ENCODE results near the gene SLC25A5.
"Not testable (repeated sequence)": the region's sequence is repeated elsewhere in the genome, so short reads cannot be mapped to it uniquely, and the experiment has no call there.

SLC25A5 gene

DNA sequence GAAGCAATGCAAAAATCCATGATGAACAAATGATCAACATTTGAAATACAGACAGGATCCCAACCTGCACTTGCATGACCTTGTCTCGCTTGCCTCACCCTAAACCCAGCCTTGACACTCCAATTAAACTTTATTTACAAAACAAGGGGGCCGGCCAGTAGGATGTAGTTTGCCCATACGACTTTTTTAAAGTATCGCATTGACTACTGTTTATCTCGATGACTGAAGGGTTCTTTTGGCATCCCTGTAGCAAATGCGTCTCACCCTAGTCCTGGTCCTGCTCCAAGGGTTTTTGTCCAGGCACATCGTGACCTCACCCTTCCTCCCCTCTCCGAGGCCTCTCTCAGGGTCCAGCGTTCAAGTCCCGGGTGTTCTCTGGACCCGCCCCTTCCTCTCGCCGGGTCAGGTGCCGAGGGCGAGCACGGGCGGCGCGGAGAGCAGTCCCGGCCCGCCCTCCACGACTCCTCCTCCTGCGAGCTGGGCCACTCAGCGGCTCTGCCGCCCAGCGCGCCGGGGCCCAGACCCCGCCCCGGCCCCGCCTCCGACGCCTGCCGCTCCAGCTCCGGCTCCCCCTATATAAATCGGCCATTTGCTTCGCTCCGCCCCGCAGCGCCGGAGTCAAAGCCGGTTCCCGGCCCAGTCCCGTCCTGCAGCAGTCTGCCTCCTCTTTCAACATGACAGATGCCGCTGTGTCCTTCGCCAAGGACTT is at the start of gene SLC25A5:
TSS of gene SLC25A5 (plus strand) at position 603 of the 709 bp plus-strand sequence. CDS start at position 675, 72 bp downstream.
- peak; percentile 82 for DNase-seq (ENCODE audit: low spot score)

DNA sequence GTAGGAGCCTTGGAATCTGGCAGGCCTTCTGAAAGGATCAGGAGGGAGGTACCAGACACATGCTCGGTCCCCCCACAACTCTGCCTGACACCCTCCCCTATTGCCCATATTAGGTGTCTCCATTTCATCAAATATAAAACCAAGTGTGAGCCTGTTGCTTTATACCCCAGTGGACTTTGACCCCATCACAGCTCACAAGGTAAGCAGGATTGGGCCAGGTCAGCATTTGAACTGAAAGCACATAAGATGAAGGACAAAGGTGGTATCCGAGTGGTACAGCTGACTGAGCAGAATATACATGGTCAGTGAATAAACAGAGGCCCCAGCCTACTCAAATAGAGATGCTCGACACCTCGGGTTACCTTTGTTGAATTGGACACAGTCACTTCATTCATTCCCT is 49.1 kb upstream of the SLC25A5 start:
- no peak for DNase-seq (ENCODE audit: low spot score)

DNA sequence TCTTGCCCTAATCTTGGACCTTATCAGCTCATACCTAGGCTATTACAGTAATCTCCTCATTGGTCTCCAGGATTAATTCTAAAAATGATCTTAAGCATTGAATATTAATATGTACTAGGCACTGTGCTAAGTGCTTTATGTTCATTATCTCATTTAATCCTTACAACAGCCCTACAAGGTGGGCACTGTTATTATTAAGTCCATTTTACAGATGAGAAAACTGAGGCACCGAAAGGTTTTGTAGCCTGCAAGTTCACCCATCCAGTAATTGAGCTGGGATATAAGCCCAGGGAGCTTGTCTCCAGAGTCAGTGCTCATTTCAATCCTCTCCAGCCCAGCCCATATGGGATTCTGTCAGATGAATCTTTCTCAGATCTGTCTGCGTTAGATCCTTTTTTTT is 48.3 kb upstream of the SLC25A5 start:
- no peak for DNase-seq (ENCODE audit: low spot score)

DNA sequence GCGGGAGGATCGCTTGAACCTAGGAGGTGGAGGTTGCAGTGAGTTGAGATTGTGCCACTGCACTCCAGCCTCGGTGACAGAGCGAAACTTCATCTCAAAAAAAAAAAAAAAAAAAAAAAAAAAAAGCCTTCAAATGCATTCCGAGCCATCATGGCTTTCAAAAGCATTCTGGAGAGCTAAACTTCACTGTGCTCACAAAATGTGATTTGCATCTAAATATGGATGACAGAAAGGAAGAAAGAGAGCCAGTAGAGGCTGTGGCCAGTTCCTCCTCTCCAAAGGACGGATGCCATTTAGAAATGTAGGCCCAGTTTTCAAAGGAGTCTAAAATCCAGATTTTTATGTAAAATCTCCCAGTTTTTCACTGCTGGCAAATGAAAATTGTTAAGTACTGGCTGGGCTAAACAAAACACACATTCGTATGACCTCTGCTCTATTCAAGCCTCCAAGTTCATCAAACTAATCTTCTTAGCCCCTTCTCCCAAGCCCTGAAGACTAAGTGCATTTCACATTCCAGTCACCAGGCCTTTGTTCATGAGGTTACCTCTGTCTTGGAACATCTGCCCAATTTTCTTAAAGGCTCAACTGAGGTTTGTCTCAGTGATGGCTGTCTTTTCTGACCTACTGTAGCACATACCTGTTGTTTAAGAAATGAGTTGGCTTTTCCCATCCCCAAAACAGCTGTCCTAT is 47.1 kb upstream of the SLC25A5 start:
- no peak for DNase-seq (ENCODE audit: low spot score)

DNA sequence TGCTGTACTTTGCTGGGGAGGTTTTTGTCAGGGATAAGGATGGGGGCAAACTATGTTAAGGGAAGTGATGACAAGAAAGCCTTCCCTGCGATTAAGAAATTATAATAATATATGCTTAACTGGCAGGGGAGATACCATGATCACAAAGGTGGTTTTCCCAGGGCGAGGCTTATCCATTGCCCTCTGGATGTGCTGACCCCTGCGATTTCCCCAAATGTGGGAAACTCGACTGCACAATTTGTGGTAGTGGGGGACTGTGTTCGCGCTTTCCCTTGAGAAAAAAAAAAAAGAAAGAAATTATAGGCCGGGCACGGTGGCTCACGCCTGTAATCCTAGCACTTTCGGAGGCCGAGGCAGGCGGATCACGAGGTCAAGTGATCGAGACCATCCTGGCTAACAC is 44.6 kb upstream of the SLC25A5 start:
- DNase-seq (ENCODE audit: low spot score): no peak

DNA sequence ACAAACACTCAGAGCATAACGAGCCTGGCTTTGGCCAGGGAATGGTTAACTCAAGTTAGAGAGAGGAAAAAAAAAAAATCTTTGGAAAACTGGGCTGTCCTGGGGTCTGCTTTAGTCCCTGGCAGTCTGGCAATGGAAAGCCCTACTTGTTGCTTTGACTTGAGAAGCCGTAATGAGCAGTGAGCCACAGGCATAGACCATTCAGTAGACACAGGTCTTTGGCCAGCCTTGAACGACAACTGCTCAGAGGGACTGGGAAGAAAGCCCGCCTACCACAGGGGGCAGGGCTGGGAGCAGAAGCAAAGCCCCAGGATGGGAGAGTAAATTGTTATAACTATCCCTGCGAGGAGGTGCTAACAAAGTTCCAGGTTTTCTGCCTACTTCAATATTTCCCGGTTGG is 43.2 kb upstream of the SLC25A5 start:
- no peak for DNase-seq (ENCODE audit: low spot score)

DNA sequence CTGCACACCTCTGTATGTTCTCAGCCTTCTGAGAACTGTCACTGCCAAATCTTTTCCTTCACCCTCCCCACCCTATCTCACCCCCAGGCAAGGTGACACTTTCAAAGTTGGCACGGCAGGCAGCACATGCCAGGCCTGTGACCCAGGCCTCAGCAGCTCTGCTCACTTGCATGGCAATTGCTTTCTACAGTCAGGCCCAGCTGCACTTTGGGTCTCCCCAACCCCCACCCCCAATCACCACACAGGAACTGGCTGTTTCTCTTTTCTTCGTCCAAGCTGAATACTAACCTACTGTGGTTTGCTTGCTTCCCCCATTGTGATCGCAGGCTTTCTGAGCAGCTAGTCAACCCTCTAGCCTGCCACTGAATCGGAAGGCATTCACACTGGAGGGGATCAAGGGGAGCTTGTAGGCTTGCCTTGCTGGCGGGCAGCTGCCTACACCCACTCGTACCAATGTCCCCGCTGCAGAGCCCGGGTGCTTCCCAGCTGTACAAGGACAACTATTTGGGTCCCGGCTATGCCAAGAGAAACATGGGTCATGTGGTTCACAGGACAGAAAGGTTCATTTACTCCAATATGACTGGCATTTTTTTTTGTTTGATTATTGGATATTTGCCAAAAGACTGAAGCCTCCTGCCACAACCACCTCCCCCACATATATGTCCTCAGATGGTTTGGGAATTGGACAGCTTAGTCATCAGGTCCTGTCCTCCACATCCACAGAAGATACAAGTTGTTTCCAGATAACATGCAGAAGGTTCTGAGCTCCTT is 41.0 kb upstream of the SLC25A5 start:
- DNase-seq (ENCODE audit: low spot score): no peak

DNA sequence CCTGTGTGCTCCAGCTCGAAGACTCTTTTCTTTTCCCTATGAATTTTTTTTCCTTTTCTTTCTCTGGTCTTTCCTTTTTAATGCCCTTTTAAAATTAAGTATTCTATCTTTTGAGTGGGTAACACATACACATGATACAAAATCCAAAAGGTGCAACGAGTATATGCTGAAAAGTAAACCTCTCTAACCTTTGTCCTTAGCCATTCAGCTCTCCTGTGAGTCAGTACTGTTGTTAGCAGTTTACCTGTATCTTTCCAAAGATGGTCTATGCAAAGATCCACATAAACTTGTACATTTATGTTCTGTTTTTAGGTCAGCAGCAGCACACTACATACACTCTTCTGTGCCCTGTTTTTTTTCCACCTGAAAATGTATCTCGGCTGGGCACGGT is 40.5 kb upstream of the SLC25A5 start:
- DNase-seq (ENCODE audit: low spot score): no peak

DNA sequence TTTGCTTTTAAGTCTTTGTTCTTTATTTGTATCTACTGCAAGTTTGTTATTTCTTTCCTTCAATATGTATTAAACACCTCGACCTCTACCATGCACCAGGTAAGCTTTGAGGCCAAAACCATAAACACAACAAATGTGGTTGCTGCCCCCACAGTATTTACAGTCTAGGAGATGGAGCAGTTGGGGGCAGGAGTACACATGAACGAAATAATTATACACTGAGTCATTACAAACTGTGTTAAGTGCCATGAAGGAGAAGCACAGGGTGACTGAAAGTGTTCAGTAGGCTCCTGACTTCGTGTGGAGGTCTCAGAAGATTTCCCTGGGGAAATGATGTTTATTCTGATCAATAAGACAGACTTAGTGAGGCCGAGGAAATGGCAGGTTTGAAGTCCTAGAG is 38.8 kb upstream of the SLC25A5 start:
- no peak for DNase-seq (ENCODE audit: low spot score)

DNA sequence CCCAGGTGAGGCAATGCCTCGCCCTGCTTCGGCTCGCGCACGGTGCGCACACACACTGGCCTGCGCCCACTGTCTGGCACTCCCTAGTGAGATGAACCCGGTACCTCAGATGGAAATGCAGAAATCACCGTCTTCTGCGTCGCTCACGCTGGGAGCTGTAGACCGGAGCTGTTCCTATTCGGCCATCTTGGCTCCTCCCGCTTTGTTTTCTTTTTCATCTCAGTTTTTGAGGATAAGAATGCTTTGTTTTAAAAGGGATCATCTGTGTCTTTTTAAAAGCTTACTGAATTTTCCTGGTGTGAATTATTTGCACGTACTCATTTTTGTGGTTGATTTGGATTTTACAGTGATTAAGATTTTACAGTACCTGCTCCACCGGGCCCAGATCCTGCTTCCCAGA is 26.9 kb upstream of the SLC25A5 start:
- DNase-seq (ENCODE audit: low spot score): not testable (repeated sequence)

DNA sequence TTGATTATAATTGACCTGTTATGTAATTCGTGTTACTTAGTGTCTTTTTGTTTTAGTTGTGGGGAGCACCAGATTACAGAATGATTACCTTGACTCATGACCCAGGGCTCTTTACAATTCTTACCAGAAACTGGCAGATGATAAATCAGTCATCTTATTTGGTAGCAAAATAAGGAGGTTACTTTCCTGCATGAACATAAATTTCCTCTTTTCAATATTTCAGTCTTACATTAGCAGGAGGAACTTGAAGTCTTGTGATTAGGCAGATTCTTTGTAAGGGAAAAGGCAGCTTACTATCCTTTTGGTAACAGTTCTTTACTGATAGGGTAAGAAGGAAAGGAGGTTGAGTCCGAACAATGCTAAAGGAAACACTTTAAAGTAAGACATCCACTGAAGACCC is 26.0 kb upstream of the SLC25A5 start:
- DNase-seq (ENCODE audit: low spot score): no peak

DNA sequence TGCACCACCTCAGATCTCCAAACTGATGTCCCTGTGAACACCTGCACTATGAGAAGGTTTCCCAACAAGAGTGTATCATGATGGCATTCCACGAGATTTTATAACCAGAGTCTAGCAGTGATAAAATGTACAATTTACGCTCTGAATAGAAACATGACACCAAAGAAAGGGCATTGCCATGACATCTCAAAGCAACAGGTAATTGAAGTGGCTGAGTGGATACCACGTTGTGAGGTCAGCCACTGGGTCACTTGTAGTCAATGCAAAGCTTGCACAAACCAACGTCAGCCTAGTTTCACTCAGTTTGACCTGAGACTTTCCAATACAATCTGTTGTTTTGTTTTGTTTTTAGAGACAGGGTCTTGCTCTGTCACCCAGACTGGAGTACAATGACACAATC is 15.0 kb upstream of the SLC25A5 start:
- no peak for DNase-seq (ENCODE audit: low spot score)

DNA sequence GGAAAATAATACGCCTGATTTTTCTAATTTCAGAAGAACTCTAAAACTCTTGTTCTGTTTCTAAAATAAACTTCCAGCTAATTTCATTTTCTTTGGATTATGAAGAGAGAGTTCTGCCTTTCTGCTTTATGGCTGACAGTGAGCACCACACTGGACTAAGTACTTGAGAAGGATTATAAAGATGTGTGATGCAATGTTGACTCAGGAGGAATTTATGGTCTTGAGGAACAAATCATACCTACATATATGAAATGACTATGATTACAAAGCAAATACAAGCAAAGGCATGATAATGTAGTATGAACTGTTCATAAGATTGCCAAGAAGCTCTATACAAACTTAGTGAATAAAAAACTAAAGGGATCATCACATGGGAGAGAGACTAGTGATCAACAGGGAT is 13.0 kb upstream of the SLC25A5 start:
- peak; percentile 34 for DNase-seq (ENCODE audit: low spot score)

DNA sequence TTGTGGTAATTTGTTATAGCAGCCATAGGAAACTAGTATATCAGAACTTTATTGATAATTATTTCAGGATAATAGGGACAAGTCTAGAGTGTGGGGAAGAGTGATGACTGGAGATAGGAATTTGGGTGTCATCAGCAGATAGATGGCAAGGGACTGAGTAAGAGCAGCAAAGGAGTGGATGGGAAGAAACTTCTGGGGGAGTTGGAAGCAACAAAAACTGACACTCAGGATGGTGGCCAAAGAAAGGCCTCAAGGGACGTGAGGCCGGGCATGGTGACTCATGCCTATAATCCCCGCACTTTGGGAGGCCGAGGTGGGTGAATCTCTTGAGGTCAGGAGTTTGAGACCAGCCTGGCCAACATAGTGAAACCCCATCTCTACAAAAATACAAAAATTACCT is 9.1 kb upstream of the SLC25A5 start:
- DNase-seq (ENCODE audit: low spot score): no peak

DNA sequence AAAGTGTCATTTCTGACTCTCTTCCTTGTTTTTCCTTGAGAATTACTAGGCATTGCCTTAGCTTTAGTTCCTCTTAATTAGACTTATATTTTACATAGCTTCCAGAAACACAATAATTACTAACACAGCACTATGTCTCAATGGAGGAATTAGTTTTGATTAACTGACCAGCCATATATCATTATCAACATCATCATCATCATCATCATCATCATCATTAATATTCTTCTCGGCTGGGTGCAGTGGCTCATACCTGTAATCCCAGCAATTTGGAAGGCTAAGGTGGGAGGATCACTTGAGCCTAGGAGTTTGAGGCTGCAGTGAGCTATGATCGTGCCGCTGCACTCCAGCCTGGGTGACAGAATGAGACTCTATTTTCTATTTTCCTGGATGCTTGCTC is 2.7 kb upstream of the SLC25A5 start:
- DNase-seq (ENCODE audit: low spot score): no peak

DNA sequence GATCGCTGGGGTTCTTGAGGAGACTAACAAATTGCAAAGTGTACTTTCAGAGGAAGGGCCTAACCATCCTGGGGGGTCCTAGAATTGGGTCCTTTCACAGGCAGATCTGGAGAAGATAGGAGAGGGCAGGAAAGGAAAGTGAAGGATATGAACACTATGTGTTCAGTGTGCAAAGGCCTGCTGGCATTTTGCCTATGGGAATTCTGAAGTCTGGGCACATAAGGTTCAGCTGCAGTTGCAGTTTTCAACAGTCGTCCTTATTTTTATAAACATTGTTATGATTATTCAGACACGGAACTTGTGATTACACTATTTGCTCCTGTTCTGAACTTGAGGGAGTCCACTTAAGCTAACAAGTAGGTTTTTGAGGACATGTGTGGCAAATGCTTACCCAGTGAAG is 1.3 kb upstream of the SLC25A5 start:
- DNase-seq (ENCODE audit: low spot score): no peak

DNA sequence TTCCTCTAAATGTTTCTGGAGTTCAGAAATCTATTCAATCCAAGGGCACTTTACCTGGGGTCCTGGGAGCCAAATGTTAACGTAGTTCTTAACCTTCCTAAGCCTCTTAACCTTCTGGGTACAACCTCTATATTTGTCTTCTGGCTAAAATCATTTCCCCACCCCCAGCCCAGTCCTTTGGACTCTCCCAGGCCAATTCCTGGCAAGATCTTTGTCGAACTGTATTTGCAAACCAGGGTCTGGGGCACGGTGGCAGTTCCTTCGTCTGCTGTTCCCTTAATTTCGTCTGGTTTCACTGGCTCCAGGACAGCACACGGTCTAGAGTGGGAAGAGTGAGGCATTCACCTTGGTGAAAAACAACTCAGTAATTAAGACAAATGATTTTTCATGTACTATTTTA is 811 bp upstream of the SLC25A5 start:
- DNase-seq (ENCODE audit: low spot score): no peak

DNA sequence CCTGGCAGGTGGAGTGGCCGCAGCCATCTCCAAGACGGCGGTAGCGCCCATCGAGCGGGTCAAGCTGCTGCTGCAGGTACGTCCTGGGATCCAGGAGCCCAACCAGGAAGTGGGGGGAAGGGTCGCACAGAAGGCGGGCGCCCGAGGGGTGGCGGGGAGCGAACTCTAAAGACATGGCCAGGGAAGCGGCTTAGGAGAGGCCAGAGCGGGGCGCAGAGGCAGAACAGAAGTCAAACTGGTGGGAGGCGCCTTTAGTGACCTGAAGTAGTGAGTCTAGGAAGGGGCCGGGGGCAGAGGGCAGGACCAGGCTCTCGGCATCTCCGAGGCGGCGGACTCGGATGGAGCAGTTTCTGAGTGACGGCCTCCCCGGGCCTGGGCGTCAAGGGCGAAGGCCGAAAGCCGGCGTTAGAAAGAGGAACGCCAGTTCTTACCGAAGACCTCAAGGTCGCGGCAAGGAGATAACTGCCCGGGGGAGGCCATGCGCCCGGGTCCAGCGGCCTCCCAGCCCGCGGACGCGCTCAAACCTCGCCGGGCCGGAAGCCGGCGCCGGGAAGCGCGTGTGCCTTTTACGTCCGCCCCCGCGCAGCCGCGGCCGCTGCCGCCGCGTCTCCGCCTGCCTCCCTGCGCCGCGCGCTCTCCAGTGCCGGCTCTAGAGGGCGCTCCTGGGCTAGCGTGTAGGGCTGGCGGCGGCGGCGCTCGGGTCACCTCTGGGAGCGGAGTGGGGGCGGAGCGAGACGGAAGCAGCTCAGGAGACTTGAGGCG is 488 bp downstream of the SLC25A5 start:
- peak; percentile 75 for DNase-seq (ENCODE audit: low spot score)

DNA sequence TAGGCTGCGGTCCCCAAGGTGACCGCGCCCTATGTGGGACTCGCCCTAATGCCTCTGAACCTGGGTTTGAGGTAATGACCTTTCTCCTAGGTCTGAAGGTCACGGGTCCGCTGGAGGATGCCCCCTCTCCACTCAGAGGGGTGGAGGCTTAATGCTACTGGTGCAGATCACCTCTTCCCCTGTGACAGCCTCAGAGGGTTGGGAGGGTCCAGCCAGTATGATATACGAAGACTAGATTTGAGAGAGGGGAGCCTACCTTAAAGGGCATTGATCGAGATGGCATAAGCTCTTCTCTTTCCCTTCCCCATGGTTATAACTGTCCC is 1.0 kb downstream of the SLC25A5 start:
- DNase-seq (ENCODE audit: low spot score): no peak

DNA sequence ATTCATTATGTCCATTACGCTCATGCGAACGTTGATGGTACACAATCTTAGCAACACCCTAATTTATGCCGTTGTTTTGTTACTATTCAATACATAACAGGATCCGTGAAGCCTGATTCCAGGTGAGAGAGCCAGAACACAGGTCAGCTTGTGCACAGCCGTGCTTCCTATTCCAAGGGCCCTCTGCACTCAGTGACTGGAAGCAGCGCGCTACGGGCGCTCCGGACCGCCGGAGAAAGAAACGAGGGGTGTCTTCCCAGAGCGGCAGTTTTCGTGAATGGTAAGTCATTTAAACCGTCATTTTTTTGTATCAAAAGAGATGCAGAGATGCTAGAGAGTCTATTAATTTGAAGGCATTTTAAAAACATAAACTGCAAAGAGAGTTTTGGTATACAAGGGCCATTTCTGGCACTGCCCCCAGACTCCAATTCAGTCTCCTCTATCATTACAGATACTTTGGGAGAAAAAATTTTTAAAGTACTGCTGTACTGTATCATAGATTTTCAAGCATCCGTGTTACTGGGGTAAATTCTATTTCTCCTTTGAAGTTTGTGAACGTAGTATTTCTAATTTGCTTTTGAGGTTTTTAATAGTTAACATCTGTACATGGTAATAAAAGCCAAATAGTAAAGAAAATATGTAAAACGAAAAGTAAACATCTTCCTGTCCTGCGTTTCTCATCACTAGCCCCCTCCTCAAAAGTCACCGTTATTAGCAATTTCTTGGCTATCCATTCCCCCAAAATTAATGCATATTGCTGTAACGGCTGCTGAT is 6.6 kb downstream of the SLC25A5 start:
- DNase-seq (ENCODE audit: low spot score): no peak

DNA sequence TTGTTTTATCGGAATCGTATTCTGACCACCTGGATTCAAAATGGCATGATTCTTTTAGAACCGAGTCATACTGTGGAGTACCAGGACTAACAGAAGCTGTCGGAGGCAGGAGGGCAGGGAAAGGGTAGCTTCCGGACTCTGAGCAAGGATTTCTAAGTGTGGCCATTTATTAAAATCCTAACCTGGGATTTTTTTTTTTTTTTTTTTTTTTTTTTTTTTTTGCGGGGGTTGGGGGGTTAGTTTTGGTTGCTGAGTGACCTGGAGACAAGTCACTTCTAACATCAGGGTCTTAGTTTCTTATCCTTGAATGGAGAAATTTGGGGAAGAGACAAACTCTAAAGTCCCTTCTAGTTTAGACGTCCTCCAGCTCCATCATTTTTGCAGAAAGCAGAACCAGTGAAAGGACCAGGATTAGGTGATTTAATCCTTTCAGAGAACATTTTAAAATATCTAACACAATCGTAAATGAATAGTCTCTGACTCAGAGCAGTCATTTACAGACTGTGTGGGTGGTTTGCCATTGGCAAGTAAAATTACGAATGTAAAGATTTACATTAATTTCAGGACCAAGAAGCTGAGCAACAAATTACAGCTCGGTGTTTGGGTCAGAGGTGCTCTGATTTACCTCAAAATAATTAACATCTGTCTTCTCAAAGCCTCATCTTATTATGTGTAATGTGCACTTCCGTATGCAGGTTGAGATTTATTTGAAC is 7.3 kb downstream of the SLC25A5 start:
- DNase-seq (ENCODE audit: low spot score): no peak

All from LoVo (cell line).